Upper lobe of left lung (tissue), 6 donors: Measurements from ENCODE around the gene GIT2. TPM values are rescaled to one million over a fixed set of nuclear protein-coding genes. Genes with fewer than 3 reads are reported as not detected.
A peak's percentile ranks its signal among the peaks of the same experiment; 100 is the strongest.

Source experiments
- ATAC-seq, 2 donors: fragments of 200-7000 bp; cut with Tn5 transposase; one replicate each; pipeline ENCODE4 v1.9.1; 2022; ENCODE audit warnings: mild to moderate bottlenecking in 2 of 2, moderate library complexity in 2 of 2; ENCODE audit not compliant: low FRiP score in 2 of 2
- DNase-seq, 2 donors: peaks; one replicate each; pipeline ENCODE4 v3.0.0-alpha.2; 2019 to 2020
- H3K27ac ChIP-seq, 4 donors: fragments of 200-600 bp; sonication (generic); one replicate each; pipeline ENCODE4 v1.5.1; 2016 to 2019
- H3K27me3 ChIP-seq, 4 donors: fragments of 200-600 bp; sonication (generic); one replicate each; pipeline ENCODE4 v1.5.1; 2017 to 2019
- H3K36me3 ChIP-seq, 4 donors: fragments of 200-600 bp; sonication (generic); one replicate each; pipeline ENCODE4 v1.5.1; 2016 to 2019
- H3K4me1 ChIP-seq, 4 donors: fragments of 200-600 bp; sonication (generic); one replicate each; pipeline ENCODE4 v1.5.1; 2018 to 2019
- H3K4me3 ChIP-seq, 4 donors: fragments of 200-600 bp; sonication (generic); one replicate each; pipeline ENCODE4 v1.5.1; 2017 to 2019; ENCODE audit warnings: mild to moderate bottlenecking in 2 of 4, moderate library complexity in 1 of 4
- H3K9me3 ChIP-seq, 4 donors: fragments of 200-600 bp; sonication (generic); one replicate each; pipeline ENCODE4 v1.5.1; 2018 to 2019
- CTCF ChIP-seq, 6 experiments: fragments of 450-650 bp in 4 of 6; fragments of 200-600 bp in 2 of 6; sonication (generic) in 2 of 6; IDR thresholded peaks; one replicate each; pipeline ENCODE4 v1.5.1; 2016 to 2019; ENCODE audit warnings: antibody characterized with exemption in 6 of 6
- EP300 ChIP-seq, 4 donors: sonication (generic); formaldehyde crosslinking; IDR thresholded peaks; one replicate each; pipeline ENCODE4 v1.5.1; 2017; ENCODE audit warnings: antibody characterized with exemption in 4 of 4, control low read depth in 2 of 4
- POLR2A ChIP-seq, 4 donors: fragments of 450-650 bp; IDR thresholded peaks; one replicate each; pipeline ENCODE4 v1.5.1; 2016 to 2017; ENCODE audit warnings: antibody characterized with exemption in 4 of 4, mild to moderate bottlenecking in 2 of 4
- POLR2AphosphoS5 ChIP-seq, 2 donors: sonication (generic); formaldehyde crosslinking; IDR thresholded peaks; one replicate each; pipeline ENCODE4 v1.5.1; 2017; ENCODE audit warnings: antibody characterized with exemption in 2 of 2
- WGBS, 2 donors: methylation state at CpG; one replicate each; pipeline ENCODE4 v1.1.5; 2017 to 2018; 5-methylcytosine and 5-hydroxymethylcytosine counted together
- total RNA-seq, 6 donors: library from RNA; depleted of rRNA in 4 of 6; stranded (reverse); fragments of >200 nt in 4 of 6; gene quantifications; one replicate each; pipeline versions ENCODE4 v1.1.0 to v1.2.1, GENCODE V29; 2016 to 2021
- donor health status: DM: no; HTN: no; CAD: no; lungs with moderate emphysema.
- donor health status: DM: no; HTN: yes; CAD: no; lungs with severe emphysema.

GIT2 gene
- total RNA-seq, 6 donors from 2014 or later: 45.1 to 89.1 (median 55.3) TPM

DNA sequence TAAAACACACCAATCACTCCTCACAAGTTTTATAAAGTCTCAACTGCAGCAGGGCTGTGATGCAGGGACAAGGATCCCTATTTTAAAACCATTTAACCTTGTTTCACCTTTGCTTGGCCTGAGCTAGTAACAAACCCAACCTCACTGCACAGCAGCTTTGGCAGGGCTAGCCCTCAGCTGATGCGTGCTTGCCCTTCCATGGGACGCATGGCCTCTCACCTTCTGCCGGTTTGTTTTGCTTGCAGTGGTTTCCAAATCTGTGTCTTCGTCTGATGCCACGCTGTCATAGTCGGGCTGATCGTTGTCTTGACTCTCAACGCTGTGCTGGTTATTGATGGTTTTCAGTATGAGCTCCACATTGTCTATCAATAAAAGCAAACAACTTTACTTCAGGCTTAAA, 43.3 kb downstream of the GIT2 start:
- ATAC-seq: no peak
- H3K27ac ChIP-seq: peak overlapping the region in 1 of 4 donors; percentile 19
- 94 to 97% methylated on average over 8 of the region's 8 CpGs for WGBS, 2 donors
- H3K4me1 ChIP-seq: peaks cover 0 to 10% (median 3%) of the 10 kb centered on the region in 4 donors
- no peak overlapping the region for H3K4me3 ChIP-seq
- H3K9me3 ChIP-seq: no peaks in the 10 kb centered on the region
- no peaks in the 10 kb centered on the region for H3K27me3 ChIP-seq
- no peak for DNase-seq
- peaks cover 18 to 96% (median 62%) of the 10 kb centered on the region in 4 donors for H3K36me3 ChIP-seq
- TF ChIP-seq CTCF (IDR thresholded peaks at IDR 0.05) (no peak), EP300 (IDR thresholded peaks at IDR 0.05) (no peak), POLR2AphosphoS5 (IDR thresholded peaks at IDR 0.05) (no peak), POLR2A (IDR thresholded peaks at IDR 0.05) (no peak)

DNA sequence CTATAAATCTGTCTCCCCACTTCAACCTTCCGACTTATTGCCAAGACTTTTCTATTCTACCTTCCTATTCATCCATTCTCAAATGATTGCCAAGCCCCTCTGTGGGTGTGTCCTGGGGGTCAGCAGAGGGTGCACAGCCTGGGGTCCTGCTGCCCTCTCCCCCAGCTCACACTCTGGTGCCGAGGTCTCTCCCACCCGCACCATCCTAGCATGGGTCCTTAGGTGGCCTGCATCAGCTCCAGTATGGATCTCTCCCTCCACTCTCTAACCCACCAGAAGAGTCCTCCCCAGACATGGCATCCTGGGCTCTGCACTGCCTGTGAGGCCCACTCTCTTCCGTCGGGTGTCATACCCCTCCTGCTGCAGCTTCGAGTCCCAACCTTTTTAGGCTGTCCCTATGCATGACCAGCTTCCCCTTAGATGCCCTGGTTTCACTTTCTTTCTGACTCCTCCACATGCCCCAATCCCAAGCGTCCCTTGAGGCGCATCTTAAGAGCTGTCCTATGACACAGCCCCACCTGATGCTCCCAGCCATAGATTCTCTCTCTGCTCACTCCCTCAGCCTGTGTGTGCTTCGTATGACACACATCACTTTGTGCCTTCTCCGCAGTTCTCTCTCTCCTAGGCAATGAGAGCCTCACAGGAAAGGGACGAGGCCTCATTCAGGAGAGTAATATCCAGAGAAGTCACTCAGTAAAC, 43.9 kb downstream of the GIT2 start:
- Histone ChIP-seq H3K27ac (peak overlapping the region in 2 of 4 donors; percentile 22 to 30), H3K36me3 (peaks cover 18 to 97% (median 63%) of the 10 kb centered on the region in 4 donors), H3K27me3 (no peaks in the 10 kb centered on the region), H3K4me1 (peaks cover 0 to 10% (median 6%) of the 10 kb centered on the region in 4 donors), H3K9me3 (no peaks in the 10 kb centered on the region), H3K4me3 (no peak overlapping the region)
- no peak for TF ChIP-seq EP300 (IDR thresholded peaks at IDR 0.05)
- no peak for TF ChIP-seq POLR2AphosphoS5 (IDR thresholded peaks at IDR 0.05)
- no peak for TF ChIP-seq CTCF (IDR thresholded peaks at IDR 0.05)
- TF ChIP-seq POLR2A (IDR thresholded peaks at IDR 0.05): no peak
- DNase-seq (no peak), ATAC-seq (peak; percentile 55 to 63)
- WGBS, 2 donors: 87 to 90% methylated on average over 11 of the region's 11 CpGs

GRCh38 chr12:109951751-109952150, 44.4 kb downstream of the GIT2 start:
- peaks cover 4 to 15% (median 11%) of the 10 kb centered on the region in 4 donors for H3K4me1 ChIP-seq
- peak overlapping the region in 3 of 4 donors; percentile 20 to 30 (median 22) for H3K27ac ChIP-seq
- no peaks in the 10 kb centered on the region for H3K9me3 ChIP-seq
- H3K27me3 ChIP-seq: no peaks in the 10 kb centered on the region
- no peak for TF ChIP-seq EP300 (IDR thresholded peaks at IDR 0.05)
- no peak for TF ChIP-seq CTCF (IDR thresholded peaks at IDR 0.05)
- no peak for TF ChIP-seq POLR2AphosphoS5 (IDR thresholded peaks at IDR 0.05)
- WGBS, 2 donors: 91 to 92% methylated on average over 7 of the region's 7 CpGs
- no peak overlapping the region for H3K4me3 ChIP-seq
- no peak for DNase-seq
- H3K36me3 ChIP-seq: peaks cover 18 to 97% (median 62%) of the 10 kb centered on the region in 4 donors
- ATAC-seq: peak in 1 of 2 donors; percentile 73

- peaks cover 18 to 93% (median 59%) of the 10 kb centered on the region in 4 donors for H3K36me3 ChIP-seq
- no peak for TF ChIP-seq CTCF (IDR thresholded peaks at IDR 0.05)
- TF ChIP-seq POLR2A (IDR thresholded peaks at IDR 0.05): no peak
- no peak for TF ChIP-seq EP300 (IDR thresholded peaks at IDR 0.05)
- TF ChIP-seq POLR2AphosphoS5 (IDR thresholded peaks at IDR 0.05): no peak
- no peaks in the 10 kb centered on the region for H3K27me3 ChIP-seq
- peaks cover 8 to 21% (median 17%) of the 10 kb centered on the region in 4 donors for H3K4me1 ChIP-seq
- DNase-seq (no peak), ATAC-seq (no peak)
- no peaks in the 10 kb centered on the region for H3K9me3 ChIP-seq
- peak overlapping the region in 2 of 4 donors; percentile 20 to 30 for H3K27ac ChIP-seq
- H3K4me3 ChIP-seq: no peak overlapping the region
- 77 to 84% methylated on average over 5 of the region's 5 CpGs for WGBS, 2 donors
Observed at GRCh38 chr12:109951136-109951535, 45.0 kb downstream of the GIT2 start.

GRCh38 chr12:109950625-109951024, 45.5 kb downstream of the GIT2 start:
- Histone ChIP-seq H3K4me3 (no peak overlapping the region), H3K27me3 (no peaks in the 10 kb centered on the region), H3K27ac (peak overlapping the region in 2 of 4 donors; percentile 5 to 40), H3K9me3 (no peaks in the 10 kb centered on the region), H3K4me1 (peaks cover 13 to 23% (median 18%) of the 10 kb centered on the region in 4 donors), H3K36me3 (peaks cover 18 to 89% (median 57%) of the 10 kb centered on the region in 4 donors)
- DNase-seq (no peak), ATAC-seq (no peak)
- TF ChIP-seq CTCF (IDR thresholded peaks at IDR 0.05) (no peak), EP300 (IDR thresholded peaks at IDR 0.05) (no peak), POLR2AphosphoS5 (IDR thresholded peaks at IDR 0.05) (no peak), POLR2A (IDR thresholded peaks at IDR 0.05) (no peak)
